Osteocyte (in vitro differentiated cells): ENCODE measurements around the gene CADPS2. TPM values are rescaled to one million over a fixed set of nuclear protein-coding genes. Genes with fewer than 3 reads are reported as not detected.
"Not testable (repeated sequence)": the region's sequence is repeated elsewhere in the genome, so short reads cannot be mapped to it uniquely, and the experiment has no call there.

Experiments used
- DNase-seq: peaks from one replicate; pipeline ENCODE4 v3.0.0; 2021; ENCODE audit warnings: mixed read lengths; ENCODE audit not compliant: unreplicated experiment; ENCODE audit errors: extremely low spot score
- H3K27ac Mint-ChIP-seq: one replicate; pipeline ENCODE4 v1.8.0; 2021; ENCODE audit warnings: mild to moderate bottlenecking, mixed read lengths; ENCODE audit not compliant: unreplicated experiment
- H3K27me3 Mint-ChIP-seq: one replicate; pipeline ENCODE4 v1.8.0; 2021; ENCODE audit warnings: mixed read lengths; ENCODE audit not compliant: unreplicated experiment
- H3K36me3 Mint-ChIP-seq: one replicate; pipeline ENCODE4 v1.8.0; 2021; ENCODE audit warnings: mixed read lengths; ENCODE audit not compliant: unreplicated experiment
- H3K4me1 Mint-ChIP-seq: one replicate; pipeline ENCODE4 v1.8.0; 2021; ENCODE audit warnings: mixed read lengths; ENCODE audit not compliant: unreplicated experiment
- H3K4me3 Mint-ChIP-seq: one replicate; pipeline ENCODE4 v1.8.0; 2021; ENCODE audit warnings: mild to moderate bottlenecking, moderate library complexity, mixed read lengths; ENCODE audit not compliant: unreplicated experiment
- H3K9me3 Mint-ChIP-seq: one replicate; pipeline ENCODE4 v1.8.0; 2021; ENCODE audit warnings: mixed read lengths; ENCODE audit not compliant: unreplicated experiment
- CTCF ChIP-seq: fragments of 200-600 bp; sonication (generic); IDR thresholded peaks from 2 replicates; pipeline ENCODE4 v1.5.0; 2021; ENCODE audit warnings: antibody characterized with exemption, mild to moderate bottlenecking, moderate library complexity
- total RNA-seq: library from RNA; stranded (reverse); gene quantifications from 2 replicates; pipeline ENCODE4 v1.2.1, GENCODE V29; 2021

The CADPS2 gene
- total RNA-seq, 1 donor from 2014 or later, result 0.81 TPM

- no peak for DNase-seq
- Mint-ChIP-seq H3K9me3 (peaks cover 9% of the 10 kb centered on the region), H3K27me3 (no peaks in the 10 kb centered on the region), H3K4me1 (no peaks in the 10 kb centered on the region), H3K4me3 (no peak overlapping the region), H3K36me3 (no peaks in the 10 kb centered on the region), H3K27ac (no peak overlapping the region)
- no peak for TF ChIP-seq CTCF
Observed at GRCh38 chr7:122846591-122846990, 39.7 kb downstream of the CADPS2 start.

- no peaks in the 10 kb centered on the region for H3K9me3 Mint-ChIP-seq
- TF ChIP-seq CTCF, result no peak
- DNase-seq, result no peak
- no peaks in the 10 kb centered on the region for H3K27me3 Mint-ChIP-seq
- no peaks in the 10 kb centered on the region for H3K36me3 Mint-ChIP-seq
- no peak overlapping the region for H3K4me3 Mint-ChIP-seq
- H3K4me1 Mint-ChIP-seq, result no peaks in the 10 kb centered on the region
- no peak overlapping the region for H3K27ac Mint-ChIP-seq
Observed at GRCh38 chr7:122845286-122845685, 41.0 kb downstream of the CADPS2 start.

GRCh38 chr7:122844191-122844988 is 41.9 kb downstream of the CADPS2 start:
- Mint-ChIP-seq H3K27me3 (no peaks in the 10 kb centered on the region), H3K27ac (no peak overlapping the region), H3K36me3 (no peaks in the 10 kb centered on the region), H3K4me1 (no peaks in the 10 kb centered on the region), H3K4me3 (no peak overlapping the region), H3K9me3 (no peaks in the 10 kb centered on the region)
- no peak for DNase-seq
- TF ChIP-seq CTCF, result no peak

GRCh38 chr7:122842971-122843370 is 43.3 kb downstream of the CADPS2 start:
- Mint-ChIP-seq H3K4me1 (no peaks in the 10 kb centered on the region), H3K4me3 (no peak overlapping the region), H3K9me3 (no peaks in the 10 kb centered on the region), H3K27ac (no peak overlapping the region), H3K36me3 (no peaks in the 10 kb centered on the region), H3K27me3 (no peaks in the 10 kb centered on the region)
- DNase-seq, result no peak
- no peak for TF ChIP-seq CTCF

- H3K4me1 Mint-ChIP-seq, DNase-seq, H3K27ac Mint-ChIP-seq, H3K36me3 Mint-ChIP-seq, H3K27me3 Mint-ChIP-seq, H3K4me3 Mint-ChIP-seq, H3K9me3 Mint-ChIP-seq: not testable (repeated sequence)
Observed at GRCh38 chr7:122836286-122836685, 50.0 kb downstream of the CADPS2 start.

GRCh38 chr7:122834571-122834942 is 51.7 kb downstream of the CADPS2 start:
- H3K27ac Mint-ChIP-seq, H3K4me3 Mint-ChIP-seq, H3K9me3 Mint-ChIP-seq, H3K4me1 Mint-ChIP-seq, H3K36me3 Mint-ChIP-seq, DNase-seq, H3K27me3 Mint-ChIP-seq: not testable (repeated sequence)
